Measurements from ENCODE around the gene PPP1R1A. TPM values are rescaled to one million over a fixed set of nuclear protein-coding genes. Genes with fewer than 3 reads are reported as not detected.
A peak's percentile ranks its signal among the peaks of the same experiment; 100 is the strongest.

The PPP1R1A gene
- total RNA-seq, 6 donors from 2014 or later, result 0.22 to 0.89 (median 0.30) TPM; not detected in 2

GRCh38 chr12:54562750-54563356, 25.6 kb downstream of the PPP1R1A start:
- TF ChIP-seq EP300 (IDR thresholded peaks at IDR 0.05) (no peak), CTCF (IDR thresholded peaks at IDR 0.05) (no peak), POLR2A (IDR thresholded peaks at IDR 0.05) (no peak), POLR2AphosphoS5 (IDR thresholded peaks at IDR 0.05) (no peak)
- no peak overlapping the region for H3K4me3 ChIP-seq

GRCh38 chr12:54561164-54561563, 27.3 kb downstream of the PPP1R1A start:
- Histone ChIP-seq H3K4me3 (peak overlapping the region in 3 of 4 donors; percentile 29 to 52 (median 40)), H3K9me3 (no peaks in the 10 kb centered on the region), H3K4me1 (peaks cover 0 to 18% (median 5%) of the 10 kb centered on the region in 4 donors), H3K36me3 (no peaks in the 10 kb centered on the region), H3K27me3 (no peaks in the 10 kb centered on the region), H3K27ac (peak overlapping the region; percentile 52 to 73 (median 60))
- DNase-seq, result peak in 1 of 2 donors; percentile 51
- 24 to 34% methylated on average over 2 to 3 of the region's 3 CpGs for WGBS, 2 donors
- ATAC-seq (ENCODE audit: low FRiP score in 2 of 2), result peak; percentile 52 to 56
- no peak for TF ChIP-seq POLR2A (IDR thresholded peaks at IDR 0.05)
- no peak for TF ChIP-seq POLR2AphosphoS5 (IDR thresholded peaks at IDR 0.05)
- TF ChIP-seq CTCF (IDR thresholded peaks at IDR 0.05), result no peak
- no peak for TF ChIP-seq EP300 (IDR thresholded peaks at IDR 0.05)

More at GRCh38 chr12:54562750-54563356, 25.6 kb downstream of the PPP1R1A start:
- no peak overlapping the region for H3K27ac ChIP-seq
- H3K27me3 ChIP-seq, result no peaks in the 10 kb centered on the region
- no peaks in the 10 kb centered on the region for H3K36me3 ChIP-seq
- DNase-seq, result no peak
- 40 to 43% methylated on average over 6 of the region's 6 CpGs for WGBS, 2 donors
- H3K9me3 ChIP-seq, result no peaks in the 10 kb centered on the region
- peaks cover 0 to 18% (median 5%) of the 10 kb centered on the region in 4 donors for H3K4me1 ChIP-seq
- no peak for ATAC-seq (ENCODE audit: low FRiP score in 2 of 2)

GRCh38 chr12:54560374-54560858, 28.0 kb downstream of the PPP1R1A start:
- TF ChIP-seq POLR2A (IDR thresholded peaks at IDR 0.05) (peak in 2 of 4 donors; percentile 14 to 73), EP300 (IDR thresholded peaks at IDR 0.05) (no peak), CTCF (IDR thresholded peaks at IDR 0.05) (no peak), POLR2AphosphoS5 (IDR thresholded peaks at IDR 0.05) (peak in 1 of 2 donors; percentile 63)
- Histone ChIP-seq H3K27ac (peak overlapping the region; percentile 52 to 73 (median 60)), H3K4me1 (peaks cover 0 to 18% (median 5%) of the 10 kb centered on the region in 4 donors), H3K27me3 (no peaks in the 10 kb centered on the region), H3K4me3 (peak overlapping the region in 3 of 4 donors; percentile 29 to 52 (median 40)), H3K9me3 (no peaks in the 10 kb centered on the region), H3K36me3 (no peaks in the 10 kb centered on the region)
- ATAC-seq (ENCODE audit: low FRiP score in 2 of 2), result peak; percentile 97
- DNase-seq, result peak; percentile 83 to 96
- WGBS, 2 donors, result 4 to 5% methylated on average over 14 of the region's 14 CpGs

- DNase-seq (no peak), ATAC-seq (ENCODE audit: low FRiP score in 2 of 2) (no peak)
- no peak overlapping the region for H3K4me3 ChIP-seq
- TF ChIP-seq EP300 (IDR thresholded peaks at IDR 0.05) (no peak), POLR2AphosphoS5 (IDR thresholded peaks at IDR 0.05) (no peak), POLR2A (IDR thresholded peaks at IDR 0.05) (no peak), CTCF (IDR thresholded peaks at IDR 0.05) (no peak)
- H3K27ac ChIP-seq, result no peak overlapping the region
- H3K9me3 ChIP-seq, result no peaks in the 10 kb centered on the region
- WGBS, 2 donors, result 88 to 100% methylated on average over 1 of the region's 1 CpG
- H3K4me1 ChIP-seq, result peaks cover 0 to 18% (median 5%) of the 10 kb centered on the region in 4 donors
- no peaks in the 10 kb centered on the region for H3K27me3 ChIP-seq
- H3K36me3 ChIP-seq, result no peaks in the 10 kb centered on the region
Observed at GRCh38 chr12:54558759-54559158, 29.7 kb downstream of the PPP1R1A start.
